Activated CD4-positive, alpha-beta T cell treated with anti-CD3 and anti-CD28 coated beads, Interleukin-10, Interleukin-2, amounts not matched to agents 100 ng/mL and 50 ng/mL, durations not matched to agents 16 hours and 8 hours (primary cell): ENCODE results near the gene TAOK1.

Experiments
- DNase-seq: peaks from one replicate; pipeline ENCODE4 v3.0.0-alpha.2; 2020

Gene TAOK1

DNA sequence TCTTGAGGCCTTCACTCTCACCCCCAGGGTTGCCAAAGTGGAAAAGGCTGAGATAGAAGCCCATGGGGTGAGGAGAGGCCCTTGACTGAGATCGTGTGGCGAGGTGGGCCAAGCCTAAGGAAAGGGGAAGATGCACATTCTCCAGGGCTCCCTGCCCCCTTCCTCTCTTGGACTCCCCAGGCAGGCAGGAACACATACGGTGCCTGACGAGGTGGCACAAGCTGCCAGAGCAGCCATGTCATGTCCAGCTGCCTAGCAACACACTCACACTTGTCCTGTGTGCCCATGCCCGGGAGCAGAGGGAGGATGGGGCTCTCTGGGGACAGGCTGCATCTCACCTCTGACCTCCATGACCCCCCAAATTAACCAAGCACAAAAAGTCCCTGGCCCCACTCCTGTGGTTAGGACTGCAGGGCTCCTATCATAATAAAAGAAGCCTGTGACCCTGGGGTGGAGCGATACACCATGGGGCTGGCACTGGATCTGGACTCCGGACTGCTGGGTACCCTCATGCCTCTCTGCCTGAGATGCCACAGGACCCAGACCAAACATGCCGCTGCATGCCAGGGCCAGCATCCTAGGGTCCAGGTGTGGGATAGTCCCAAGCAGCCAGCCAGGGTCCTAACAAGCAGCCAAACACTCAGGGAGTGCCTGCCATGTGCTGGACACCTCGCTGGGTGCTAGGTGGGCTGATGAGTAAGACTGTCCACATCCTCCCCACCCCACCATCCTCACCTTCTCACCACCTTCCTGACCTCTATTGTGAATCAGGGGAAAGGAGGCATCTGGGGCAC, 196.7 kb downstream of the TAOK1 start:
- no peak for DNase-seq

GRCh38 chr17:29587591-29587990, 197.4 kb downstream of the TAOK1 start:
- no peak for DNase-seq

- peak; percentile 31 for DNase-seq
Observed at GRCh38 chr17:29588017-29588561, 197.9 kb downstream of the TAOK1 start.

- peak; percentile 62 for DNase-seq
Observed at GRCh38 chr17:29588562-29589411, 198.6 kb downstream of the TAOK1 start.

- DNase-seq, result peak; percentile 91
Observed at GRCh38 chr17:29589524-29590410, 199.6 kb downstream of the TAOK1 start, which contains the start of gene GIT1. TSS of gene GIT1 (minus strand) at chr17:29589648. CDS start at chr17:29589378, 270 bp downstream.

- DNase-seq, result peak; percentile 33
Observed at GRCh38 chr17:29590411-29591145, 200.4 kb downstream of the TAOK1 start.

DNA sequence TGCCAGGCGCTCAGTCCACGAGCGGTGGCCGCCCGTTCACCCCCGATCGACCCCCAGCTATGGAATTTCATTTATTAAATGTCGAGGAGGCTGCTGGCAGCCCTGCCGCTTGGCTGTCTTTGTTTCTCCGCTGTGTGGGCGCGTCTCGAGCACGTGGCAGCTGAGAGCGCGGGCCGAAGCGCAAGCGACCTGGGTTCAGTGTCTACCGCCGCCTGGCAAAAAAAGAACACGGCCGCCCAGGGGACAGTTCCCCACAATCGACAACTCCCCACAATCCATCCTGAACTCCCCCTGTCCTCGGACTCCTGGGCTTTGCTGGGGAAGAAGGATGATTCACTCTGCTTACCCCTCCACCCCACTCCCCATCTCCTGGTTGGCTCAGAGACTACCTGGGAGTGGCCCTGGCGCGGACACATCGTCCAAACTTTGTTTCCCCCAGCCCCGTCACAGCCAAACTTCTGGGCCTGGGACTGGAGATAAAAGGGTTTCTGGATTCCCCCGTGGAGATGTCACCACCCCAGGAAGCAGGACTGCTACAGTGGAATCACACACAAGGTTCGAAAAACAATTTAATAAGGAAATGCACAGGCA, 201.1 kb downstream of the TAOK1 start:
- peak; percentile 43 for DNase-seq

GRCh38 chr17:29591737-29592608, 201.8 kb downstream of the TAOK1 start:
- peak; percentile 92 for DNase-seq

DNA sequence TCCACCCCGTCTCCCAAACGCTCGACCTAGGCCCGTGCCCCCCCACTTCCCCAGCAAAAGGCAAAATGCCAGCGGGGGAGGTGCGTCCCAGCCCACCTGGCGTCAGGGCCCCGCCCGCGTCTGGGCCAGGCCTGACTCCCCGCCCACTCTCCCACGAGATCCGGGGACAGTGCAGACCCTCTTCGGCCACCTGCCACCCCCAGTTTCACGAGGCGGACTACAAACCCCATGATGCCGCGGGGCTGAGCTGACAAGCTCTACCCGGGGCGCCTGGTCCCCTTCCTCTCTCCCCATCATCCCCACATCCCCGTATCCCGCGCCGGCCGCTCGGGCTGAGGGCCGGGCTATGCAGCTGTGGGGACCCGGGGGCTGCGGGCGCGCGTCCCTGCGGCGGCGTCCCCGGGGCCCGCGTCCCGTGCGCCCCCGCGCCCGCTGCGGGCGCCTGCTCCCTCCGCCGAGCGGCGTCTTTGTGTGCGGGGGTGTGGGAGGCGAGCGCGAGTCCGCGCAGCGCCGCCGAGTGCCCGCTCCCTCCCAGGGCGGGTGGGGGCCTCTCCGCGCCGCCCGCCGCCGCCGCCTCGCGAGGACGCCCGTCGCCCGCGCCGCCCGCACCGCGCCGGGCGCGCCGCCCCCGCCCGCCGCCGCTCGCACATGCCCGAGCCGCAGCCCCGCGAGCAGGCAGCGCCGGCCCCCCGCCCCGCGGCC, 202.8 kb downstream of the TAOK1 start, which contains the start of gene ANKRD13B:
ANKRD13B (plus strand) TSS at position 283 of the 702 bp plus-strand sequence. CDS start 490 bp downstream, outside the sequence.
- DNase-seq, result peak; percentile 70

DNA sequence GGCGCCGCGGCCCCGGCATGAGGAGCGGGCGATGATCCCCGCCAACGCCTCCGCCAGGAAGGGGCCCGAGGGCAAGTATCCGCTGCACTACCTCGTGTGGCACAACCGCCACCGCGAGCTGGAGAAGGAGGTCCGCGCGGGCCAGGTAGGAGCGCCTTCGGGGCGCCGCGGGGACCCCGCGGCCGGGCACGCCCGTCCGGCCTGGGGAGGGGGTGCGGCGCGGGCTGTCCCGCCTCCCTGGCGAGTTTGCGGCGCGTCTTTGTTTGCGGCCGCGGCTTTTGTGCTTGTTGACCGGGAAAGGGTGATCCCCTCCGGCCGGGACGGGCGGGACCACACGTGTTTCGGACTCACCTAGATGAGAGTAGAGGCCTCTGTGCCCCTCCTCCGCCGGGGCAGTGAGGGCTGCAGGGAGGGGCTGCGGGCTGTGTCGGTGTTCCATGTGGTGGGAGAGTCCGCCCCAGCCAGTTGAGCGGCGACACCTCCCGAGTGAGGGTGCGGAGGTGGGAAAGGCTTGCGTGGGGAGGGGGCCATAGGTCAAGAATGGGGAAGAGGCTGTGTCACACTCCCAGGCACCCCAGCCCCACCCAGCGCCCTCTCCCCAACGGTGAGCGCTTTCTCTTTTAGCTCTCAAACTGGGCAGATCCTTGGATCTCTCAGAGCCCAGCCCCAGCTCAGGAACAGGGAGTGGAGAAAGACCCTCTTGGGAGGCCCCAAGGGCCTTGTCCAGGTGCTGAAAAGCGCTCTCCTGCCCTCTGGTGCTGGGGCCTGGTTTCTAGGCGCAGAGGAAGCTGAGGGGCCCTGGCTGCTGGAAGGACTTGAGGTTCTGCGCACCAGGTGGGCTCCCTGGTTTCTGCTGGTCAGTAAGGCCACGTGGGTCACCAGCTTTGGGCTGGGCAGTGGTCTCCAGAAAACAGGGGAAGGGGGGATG, 203.7 kb downstream of the TAOK1 start:
- DNase-seq, result peak; percentile 48

- no peak for DNase-seq
Observed at GRCh38 chr17:29594519-29595090, 204.4 kb downstream of the TAOK1 start.

GRCh38 chr17:29595107-29595942, 205.2 kb downstream of the TAOK1 start:
- no peak for DNase-seq

DNA sequence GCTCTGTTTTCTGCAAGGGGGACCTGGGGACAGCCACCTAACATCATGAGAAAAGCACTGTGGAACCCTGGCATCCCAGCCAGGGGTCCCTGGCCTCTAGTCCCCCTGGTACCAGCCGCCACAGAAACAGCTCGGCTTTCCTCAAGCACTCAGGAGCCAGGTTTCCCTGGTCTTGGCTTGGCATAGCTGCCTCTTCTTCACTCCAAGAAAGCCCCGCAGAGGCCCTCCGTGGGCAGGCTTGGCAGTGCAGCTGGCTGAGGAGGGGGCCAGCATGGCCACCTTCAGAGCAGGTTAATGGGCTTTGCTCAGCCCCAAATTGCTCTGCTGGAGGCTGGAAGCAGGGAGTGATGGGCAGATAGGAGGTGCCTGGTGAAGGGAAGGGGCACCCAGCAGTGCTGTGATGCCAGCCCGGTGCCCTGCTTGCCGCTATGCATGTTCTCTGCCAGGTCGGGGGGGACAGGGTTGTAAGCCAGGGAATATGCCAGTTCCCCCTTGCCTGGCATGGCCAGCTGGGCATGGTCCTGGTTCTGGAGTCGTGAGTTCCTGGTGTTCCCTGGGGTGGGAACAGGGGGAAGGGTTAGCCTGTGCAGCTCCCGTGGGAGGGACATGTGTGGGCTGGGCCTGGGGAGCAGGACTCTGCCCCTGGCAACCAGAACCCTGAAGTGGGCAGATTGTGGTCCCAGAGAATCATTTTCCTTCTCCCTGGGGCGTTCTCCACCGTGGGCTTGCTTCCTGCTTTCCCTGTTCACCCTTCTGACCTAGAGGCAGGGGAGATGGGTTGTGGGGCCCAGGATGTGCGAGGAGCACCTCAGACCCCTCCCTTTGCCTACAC, 206.0 kb downstream of the TAOK1 start:
- no peak for DNase-seq

GRCh38 chr17:29596811-29597210, 206.6 kb downstream of the TAOK1 start:
- DNase-seq, result no peak

- no peak for DNase-seq
Observed at GRCh38 chr17:29597361-29598172, 207.4 kb downstream of the TAOK1 start.
